HCT116 (cell line): Measurements from ENCODE around the gene GSG1L. TPM values are rescaled to one million over a fixed set of nuclear protein-coding genes. Genes with fewer than 3 reads are reported as not detected.

ENCODE experiments used
- ATAC-seq: fragments of 200-7000 bp; cut with Tn5 transposase; 2 replicates; pipeline ENCODE4 v1.9.1; 2020; ENCODE audit warnings: mild to moderate bottlenecking, moderate library complexity
- BruUV-seq: library from RNA; stranded (reverse); fragments of 400-500 nt; replicated peaks from 2 replicates; lab custom pipeline; 2021; lab: Mats Ljungman, UMichigan
- CTCF ChIA-PET: fragments of 300-600 bp; sonication (Branson Sonifier 250); formaldehyde crosslinking; loops from one replicate; lab custom pipeline; 2021; ENCODE audit warnings: antibody characterized with exemption; lab: Charles Lee
- POLR2A ChIA-PET: fragments of 300-600, 350-600 bp; sonication (Branson Sonifier 250); formaldehyde crosslinking; loops from one replicate; lab custom pipeline; 2021; ENCODE audit warnings: antibody characterized with exemption; lab: Charles Lee
- RAD21 ChIA-PET, 2 experiments: fragments of 300-600 bp; sonication (Branson Sonifier 250); formaldehyde crosslinking; loops; one replicate each; lab custom pipeline; 2023; ENCODE audit warnings: low total read pairs in 2 of 2; ENCODE audit not compliant: uncharacterized antibody in 2 of 2, unreplicated experiment in 2 of 2, low non-redundant PET in 1 of 2; lab: Charles Lee
- DNase-seq: peaks from one replicate; pipeline ENCODE4 v3.0.0-alpha.2; 2010; ENCODE audit warnings: low read depth, low spot score
- H2AFZ ChIP-seq: fragments of 200-600 bp; shearing (Covaris generic), sonication (generic); 2 replicates; pipeline ENCODE4 v1.6.1; 2017; ENCODE audit warnings: low read depth, mixed run types, mixed read lengths, antibody characterized with exemption, low read length; ENCODE audit not compliant: poor library complexity, severe bottlenecking
- H3K27ac ChIP-seq: 2 replicates; pipeline ENCODE4 v1.5.1; 2012; ENCODE audit warnings: low read depth, low read length
- H3K27me3 ChIP-seq: fragments of 200-600 bp; sonication (generic); 2 replicates; pipeline ENCODE4 v1.6.1; 2016; ENCODE audit warnings: mixed run types, low read length, mixed read lengths; ENCODE audit not compliant: insufficient read depth
- H3K36me3 ChIP-seq, 2 experiments: fragments of 200-500 bp in 1 of 2; fragments of 200-600 bp in 1 of 2; sonication (Bioruptor generic) in 1 of 2; sonication (generic) in 1 of 2; 2 replicates each; pipeline versions ENCODE4 v1.5.1 to v1.6.1; 2014 to 2016; ENCODE audit warnings: low read length in 2 of 2, inconsistent platforms in 1 of 2, mixed read lengths in 1 of 2, mixed run types in 1 of 2; ENCODE audit not compliant: insufficient read depth in 2 of 2, control insufficient read depth in 1 of 2
- H3K4me1 ChIP-seq, 2 experiments: fragments of 200-600 bp in 1 of 2; sonication (generic) in 1 of 2; 2 replicates each; pipeline versions ENCODE4 v1.5.1 to v1.6.1; 2012 to 2017; ENCODE audit warnings: low read length in 2 of 2, inconsistent platforms in 1 of 2, mild to moderate bottlenecking in 1 of 2, mixed read lengths in 1 of 2, mixed run types in 1 of 2, moderate library complexity in 1 of 2; ENCODE audit not compliant: insufficient read depth in 2 of 2, control insufficient read depth in 1 of 2
- H3K4me2 ChIP-seq: fragments of 200-600 bp; sonication (generic); 2 replicates; pipeline ENCODE4 v1.6.1; 2017; ENCODE audit warnings: mixed run types, low read length, mixed read lengths
- H3K4me3 ChIP-seq, 2 experiments: fragments of 200-600 bp in 1 of 2; sonication (generic) in 1 of 2; replicated peaks in 1 of 2; 2 replicates each; pipeline ENCODE4 v1.5.1; 2011 to 2016; ENCODE audit warnings: low read length in 2 of 2, control low read depth in 1 of 2, low read depth in 1 of 2, mild to moderate bottlenecking in 1 of 2, mixed read lengths in 1 of 2, mixed run types in 1 of 2
- H3K79me2 ChIP-seq: fragments of 200-600 bp; sonication (generic); 2 replicates; pipeline ENCODE4 v1.6.1; 2017; ENCODE audit warnings: mild to moderate bottlenecking, mixed run types, low read length, moderate library complexity, mixed read lengths; ENCODE audit not compliant: insufficient read depth
- H3K9ac ChIP-seq: fragments of 200-600 bp; sonication (generic); 2 replicates; pipeline ENCODE4 v1.6.1; 2016; ENCODE audit warnings: low read length, mixed read lengths
- H3K9me2 ChIP-seq: fragments of 200-600 bp; sonication (generic), shearing (Covaris generic); 2 replicates; pipeline ENCODE4 v1.6.1; 2017; ENCODE audit warnings: mixed run types, mild to moderate bottlenecking, moderate library complexity; ENCODE audit not compliant: insufficient read depth
- H3K9me3 ChIP-seq, 2 experiments: fragments of 200-500 bp in 1 of 2; fragments of 200-600 bp in 1 of 2; sonication (Bioruptor generic) in 1 of 2; sonication (generic) in 1 of 2; 2 replicates each; pipeline ENCODE4 v1.6.1; 2014 to 2017; ENCODE audit warnings: low read length in 2 of 2, mixed read lengths in 2 of 2, inconsistent platforms in 1 of 2, low read depth in 1 of 2, mild to moderate bottlenecking in 1 of 2, mixed run types in 1 of 2, moderate library complexity in 1 of 2; ENCODE audit not compliant: control insufficient read depth in 1 of 2, insufficient read depth in 1 of 2
- H4K20me1 ChIP-seq: fragments of 200-600 bp; sonication (generic), shearing (Covaris generic); 2 replicates; pipeline ENCODE4 v1.6.1; 2017; ENCODE audit warnings: mixed run types, mild to moderate bottlenecking, moderate library complexity; ENCODE audit not compliant: insufficient read depth
- ATF3 ChIP-seq: IDR thresholded peaks from 2 replicates; pipeline ENCODE4 v1.6.1; 2012
- CBX3 ChIP-seq: IDR thresholded peaks from 2 replicates; pipeline ENCODE4 v1.6.1; 2012; ENCODE audit warnings: low read depth
- CTCF ChIP-seq, 3 experiments: fragments of 200-600 bp in 1 of 3; sonication (generic) in 1 of 3; IDR thresholded peaks in 2 of 3; conservative IDR thresholded peaks in 1 of 3; 2 replicates each; pipeline ENCODE4 v1.5.1; 2012 to 2017; ENCODE audit warnings: low read depth in 2 of 3, low read length in 2 of 3, antibody characterized with exemption in 1 of 3, borderline replicate concordance in 1 of 3, control low read depth in 1 of 3, mild to moderate bottlenecking in 1 of 3, mixed read lengths in 1 of 3, mixed run types in 1 of 3, moderate library complexity in 1 of 3; ENCODE audit not compliant: insufficient read depth in 1 of 3
- EGR1 ChIP-seq: IDR thresholded peaks from 2 replicates; pipeline ENCODE4 v1.6.1; 2012; ENCODE audit warnings: low read depth
- ELF1 ChIP-seq: IDR thresholded peaks from 2 replicates; pipeline ENCODE4 v1.6.1; 2012; ENCODE audit warnings: low read depth, borderline replicate concordance
- EZH2phosphoT487 ChIP-seq: fragments of 200-600 bp; IDR thresholded peaks from 2 replicates; pipeline ENCODE4 v1.6.1; 2018; ENCODE audit warnings: antibody characterized with exemption, borderline replicate concordance
- FOSL1 ChIP-seq: IDR thresholded peaks from 2 replicates; pipeline ENCODE4 v1.6.1; 2012; ENCODE audit warnings: low read depth
- JUND ChIP-seq: IDR thresholded peaks from 2 replicates; pipeline ENCODE4 v1.6.1; 2012
- RAD21 ChIP-seq: IDR thresholded peaks from 2 replicates; pipeline ENCODE4 v1.6.1; 2012; ENCODE audit warnings: low read depth, mild to moderate bottlenecking
- SIN3A ChIP-seq: IDR thresholded peaks from 2 replicates; pipeline ENCODE4 v1.6.1; 2012; ENCODE audit warnings: low read depth
- SP1 ChIP-seq: IDR thresholded peaks from 2 replicates; pipeline ENCODE4 v1.6.1; 2012; ENCODE audit warnings: low read depth
- SRF ChIP-seq: IDR thresholded peaks from 2 replicates; pipeline ENCODE4 v1.6.1; 2012; ENCODE audit warnings: low read depth
- TCF7L2 ChIP-seq: IDR thresholded peaks from 2 replicates; pipeline ENCODE4 v1.7.0; 2011; ENCODE audit warnings: borderline replicate concordance, inconsistent platforms; ENCODE audit not compliant: insufficient read depth, insufficient read length; ENCODE audit errors: extremely low read depth
- ZBTB33 ChIP-seq: IDR thresholded peaks from 2 replicates; pipeline ENCODE4 v1.6.1; 2011; ENCODE audit warnings: mild to moderate bottlenecking, low read length, moderate library complexity; ENCODE audit not compliant: insufficient replicate concordance; ENCODE audit errors: extremely low read depth
- ZFX ChIP-seq: fragments of 450-650 bp; IDR thresholded peaks from 2 replicates; pipeline ENCODE4 v1.6.1; 2017
- ZNF274 ChIP-seq: fragments of 200-500 bp; sonication (Bioruptor generic); IDR thresholded peaks from 2 replicates; pipeline ENCODE4 v1.6.1; 2014; ENCODE audit warnings: mild to moderate bottlenecking, low read depth, low read length, inconsistent platforms
- intact Hi-C: fragments of 100-400 bp; cut with micrococcal nuclease; formaldehyde crosslinking; loops from 2 replicates; pipeline ENCODE4 v1.10.0; 2022
- total RNA-seq: library from RNA; stranded (reverse); gene quantifications from one replicate; pipeline ENCODE4 v1.2.1, GENCODE V29; 2021; ENCODE audit not compliant: unreplicated experiment

GSG1L gene
- total RNA-seq, 1 experiment from 2014 or later, result not detected

- ATAC-seq (no peak), DNase-seq (no peak)
- Histone ChIP-seq H3K9me3 (no peaks in the 10 kb centered on the region), H2AFZ (no peak overlapping the region), H3K9ac (no peak overlapping the region), H3K36me3 (peaks cover 0 to 2% of the 10 kb centered on the region in 2 experiments; a peak in 1 of 4 replicates), H3K79me2 (no peaks in the 10 kb centered on the region), H3K4me1 (peaks cover 26 to 33% of the 10 kb centered on the region in 2 experiments), H3K4me3 (no peak overlapping the region), H3K27me3 (no peaks in the 10 kb centered on the region), H4K20me1 (no peaks in the 10 kb centered on the region), H3K4me2 (no peak overlapping the region), H3K27ac (no peak overlapping the region), H3K9me2 (no peaks in the 10 kb centered on the region)
- no peak for TF ChIP-seq SP1
- TF ChIP-seq ATF3, result no peak
- no peak for TF ChIP-seq ZFX
- TF ChIP-seq EGR1, result no peak
- TF ChIP-seq EZH2phosphoT487, result no peak
- TF ChIP-seq ZBTB33, result no peak
- TF ChIP-seq ELF1, result no peak
- TF ChIP-seq RAD21, result no peak
- no peak for TF ChIP-seq TCF7L2
- TF ChIP-seq CTCF (IDR thresholded peaks at IDR 0.05 in 2 of 3, conservative IDR thresholded peaks at IDR 0.05 in 1 of 3; ENCODE audit: borderline replicate concordance in 1 of 3, insufficient read depth in 1 of 3, low read depth in 2 of 3, low read length in 2 of 3), result no peak
- no peak for TF ChIP-seq SRF
- no peak for TF ChIP-seq SIN3A
- TF ChIP-seq CBX3, result no peak
- TF ChIP-seq FOSL1, result no peak
- TF ChIP-seq JUND, result no peak
- TF ChIP-seq ZNF274, result no peak
- BruUV-seq, result no TSS peak
- intact Hi-C loops, result no loop called here
- RAD21 ChIA-PET, result no interaction called here
- POLR2A ChIA-PET, result no interaction called here
- CTCF ChIA-PET, result no interaction called here
Observed at GRCh38 chr16:27773344-27773743, 290.2 kb downstream of the GSG1L start.
